ENCODE results near the gene NELL1.

NELL1 gene

DNA sequence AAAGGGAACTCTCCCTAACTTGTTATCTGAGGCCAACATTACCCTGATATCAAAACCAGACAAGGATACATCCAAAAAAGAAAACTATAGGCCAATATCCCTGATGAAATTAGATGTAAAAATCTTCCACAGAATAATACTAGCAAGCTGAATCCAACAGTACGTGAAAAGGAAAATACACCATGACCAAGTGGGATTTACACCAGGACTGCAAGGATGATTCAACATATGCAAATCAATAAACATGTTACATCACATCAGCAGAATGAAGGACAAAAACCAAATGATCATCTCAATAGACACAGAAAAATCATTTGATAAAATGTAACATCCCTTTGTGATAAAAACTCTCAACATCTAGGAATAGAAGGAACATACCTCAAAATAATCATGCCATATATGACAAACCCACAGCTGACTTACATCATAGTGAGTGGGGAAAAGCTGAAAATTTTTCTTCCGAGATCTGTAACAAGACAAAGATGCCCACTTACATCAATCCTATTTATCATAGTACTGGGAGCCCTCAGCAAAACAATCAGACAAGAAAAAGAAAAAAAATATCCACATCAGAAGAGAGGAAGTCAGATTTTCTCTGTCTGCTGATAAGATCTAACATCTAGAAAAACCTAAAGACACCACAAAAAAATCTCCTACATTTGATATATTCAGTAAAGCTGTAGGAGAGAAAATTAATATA is 820.2 kb downstream of the NELL1 start:
- no peak for TF ChIP-seq HDGF (IDR thresholded peaks at IDR 0.05; ENCODE audit: borderline replicate concordance)
- TF ChIP-seq CTBP1 (IDR thresholded peaks at IDR 0.05; ENCODE audit: borderline replicate concordance), result no peak
- no peak for TF ChIP-seq FOXM1 (IDR thresholded peaks at IDR 0.05; ENCODE audit: borderline replicate concordance)
- no peak for TF ChIP-seq ZNF384 (IDR thresholded peaks at IDR 0.05)
- TF ChIP-seq FOXA1 (IDR thresholded peaks at IDR 0.05), result no peak
- CTCF ChIA-PET, result no interaction called here
- DNase-seq (ENCODE audit: extremely low spot score), result no peak
- POLR2A ChIA-PET, result no interaction called here

DNA sequence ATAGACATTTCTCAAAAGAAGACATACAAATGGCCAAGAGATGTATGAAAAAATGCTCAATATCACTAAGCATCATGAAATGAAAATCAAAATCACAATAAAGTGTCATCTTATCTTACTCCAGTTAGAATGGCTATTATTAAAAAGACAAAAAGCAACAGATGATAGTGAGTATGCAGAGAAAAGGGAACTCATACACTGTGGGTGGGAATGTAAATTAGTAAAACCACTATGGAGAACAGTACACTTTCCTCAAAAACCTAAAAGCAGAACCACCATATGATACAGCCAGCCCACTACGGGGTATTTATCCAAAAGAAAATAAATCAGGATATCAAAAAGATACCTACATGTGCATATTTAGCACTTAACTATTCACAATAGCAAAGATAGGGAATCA is 823.5 kb downstream of the NELL1 start:
- no peak for DNase-seq (ENCODE audit: extremely low spot score)
- TF ChIP-seq FOXK2 (IDR thresholded peaks at IDR 0.05) (no peak), ELF4 (IDR thresholded peaks at IDR 0.05) (no peak)
- ChIA-PET POLR2A (no interaction called here), CTCF (no interaction called here)

DNA sequence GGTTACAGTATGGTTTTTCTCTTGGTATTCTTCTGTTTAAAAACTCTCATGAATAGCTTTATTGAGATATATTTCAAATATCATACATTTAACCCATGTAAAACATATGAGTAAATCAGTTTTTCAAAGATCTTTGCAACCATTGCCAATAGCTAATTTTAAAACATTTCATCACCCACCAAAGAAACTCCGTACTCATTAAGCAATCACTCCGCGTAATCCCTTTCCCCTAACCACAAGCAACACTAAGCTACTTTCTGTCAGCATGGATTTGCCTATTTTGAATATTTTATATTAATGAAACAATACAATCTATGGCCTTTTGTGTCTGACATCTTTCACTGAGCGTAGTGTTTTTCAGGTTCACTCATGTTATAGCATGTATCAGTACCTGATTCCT is 825.6 kb downstream of the NELL1 start:
- TF ChIP-seq LEF1 (IDR thresholded peaks at IDR 0.05; ENCODE audit: borderline replicate concordance) (no peak), ARNT (IDR thresholded peaks at IDR 0.05) (no peak), FOXK2 (IDR thresholded peaks at IDR 0.05) (no peak)

DNA sequence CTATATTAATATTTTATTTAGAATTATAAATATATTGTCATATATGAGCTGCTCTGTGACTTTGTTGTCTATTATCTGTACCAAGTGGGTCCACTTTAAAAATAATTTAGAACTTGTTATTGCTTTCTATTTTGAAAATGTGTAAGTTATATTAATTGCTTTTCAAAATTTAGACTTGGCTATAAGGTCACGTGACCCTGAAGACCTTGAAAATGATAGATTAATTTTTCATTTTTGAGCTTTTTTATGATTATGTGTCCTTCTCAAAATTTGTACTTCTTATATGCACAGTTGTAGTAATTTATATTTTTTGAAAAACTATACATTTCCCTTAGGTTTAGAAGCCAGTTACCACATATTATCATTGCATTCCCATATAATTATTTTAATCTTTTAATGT is 826.5 kb downstream of the NELL1 start:
- TF ChIP-seq FOXA1 (IDR thresholded peaks at IDR 0.05) (no peak), CTBP1 (IDR thresholded peaks at IDR 0.05; ENCODE audit: borderline replicate concordance) (no peak)
- TF ChIP-seq, protein P1, sequence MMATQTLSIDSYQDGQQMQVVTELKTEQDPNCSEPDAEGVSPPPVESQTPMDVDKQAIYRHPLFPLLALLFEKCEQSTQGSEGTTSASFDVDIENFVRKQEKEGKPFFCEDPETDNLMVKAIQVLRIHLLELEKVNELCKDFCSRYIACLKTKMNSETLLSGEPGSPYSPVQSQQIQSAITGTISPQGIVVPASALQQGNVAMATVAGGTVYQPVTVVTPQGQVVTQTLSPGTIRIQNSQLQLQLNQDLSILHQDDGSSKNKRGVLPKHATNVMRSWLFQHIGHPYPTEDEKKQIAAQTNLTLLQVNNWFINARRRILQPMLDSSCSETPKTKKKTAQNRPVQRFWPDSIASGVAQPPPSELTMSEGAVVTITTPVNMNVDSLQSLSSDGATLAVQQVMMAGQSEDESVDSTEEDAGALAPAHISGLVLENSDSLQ (IDR thresholded peaks at IDR 0.05), result no peak
- no peak for DNase-seq (ENCODE audit: extremely low spot score)
- ChIA-PET POLR2A (no interaction called here), CTCF (no interaction called here)

More for the DNA sequence above, 825.6 kb downstream of the NELL1 start:
- DNase-seq (ENCODE audit: extremely low spot score), result no peak
- POLR2A ChIA-PET, result no interaction called here
- CTCF ChIA-PET, result no interaction called here

DNA sequence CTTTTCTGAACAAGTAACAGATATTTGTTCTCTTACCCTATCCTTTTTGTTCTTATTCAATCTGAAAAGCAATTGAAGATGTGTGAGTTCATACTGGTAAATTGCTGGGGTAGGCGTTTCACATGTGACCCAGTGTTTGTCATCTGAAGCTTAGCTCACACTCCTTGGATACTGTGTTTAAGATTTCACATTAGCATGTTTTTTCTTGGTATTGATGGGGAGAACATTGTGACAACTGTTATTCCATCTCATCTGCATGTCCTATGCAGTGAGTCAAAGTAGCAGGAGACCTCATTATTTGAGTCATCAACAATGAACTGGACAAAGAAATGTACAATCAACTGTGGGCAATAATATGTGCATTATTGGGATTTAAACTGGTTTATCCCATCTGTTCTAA is 831.9 kb downstream of the NELL1 start:
- POLR2A ChIA-PET, result no interaction called here
- DNase-seq (ENCODE audit: extremely low spot score), result no peak
- CTCF ChIA-PET, result no interaction called here
- TF ChIP-seq LEF1 (IDR thresholded peaks at IDR 0.05; ENCODE audit: borderline replicate concordance) (no peak), L3MBTL2 (conservative IDR thresholded peaks at IDR 0.05) (no peak), FOXM1 (IDR thresholded peaks at IDR 0.05; ENCODE audit: borderline replicate concordance) (no peak), FOXK2 (IDR thresholded peaks at IDR 0.05) (no peak), SP1 (IDR thresholded peaks at IDR 0.05) (no peak), HDGF (IDR thresholded peaks at IDR 0.05; ENCODE audit: borderline replicate concordance) (no peak), ARNT (IDR thresholded peaks at IDR 0.05) (no peak), SUZ12 (IDR thresholded peaks at IDR 0.05) (no peak), CTBP1 (IDR thresholded peaks at IDR 0.05; ENCODE audit: borderline replicate concordance) (no peak), TARDBP (IDR thresholded peaks at IDR 0.05) (no peak), ELF4 (IDR thresholded peaks at IDR 0.05) (no peak), BHLHE40 (IDR thresholded peaks at IDR 0.05; ENCODE audit: borderline replicate concordance) (no peak)
- TF ChIP-seq, protein P1 (IDR thresholded peaks at IDR 0.05), result no peak

DNA sequence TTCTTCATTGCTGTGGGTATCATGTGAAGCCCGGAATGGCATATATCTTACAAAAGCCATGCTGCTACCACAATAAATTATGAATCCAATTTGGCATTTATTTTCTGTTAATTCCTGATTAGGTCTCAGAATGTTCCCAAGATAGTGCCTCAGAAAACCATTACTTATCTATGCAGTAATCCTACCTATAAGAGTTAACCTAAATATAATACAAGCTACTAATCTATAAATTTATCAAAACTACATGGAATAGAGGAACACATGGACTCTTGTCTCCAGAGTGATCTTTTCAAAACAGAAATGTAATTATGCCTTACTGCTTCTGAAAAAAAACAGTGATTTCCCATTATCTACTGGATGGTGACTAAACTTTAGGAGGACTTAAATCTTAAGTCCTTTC is 835.7 kb downstream of the NELL1 start:
- TF ChIP-seq ZNF384 (IDR thresholded peaks at IDR 0.05), result no peak
- TF ChIP-seq LEF1 (IDR thresholded peaks at IDR 0.05; ENCODE audit: borderline replicate concordance), result no peak
- no peak for TF ChIP-seq FOXM1 (IDR thresholded peaks at IDR 0.05; ENCODE audit: borderline replicate concordance)
- TF ChIP-seq L3MBTL2 (conservative IDR thresholded peaks at IDR 0.05), result no peak
- no peak for TF ChIP-seq NFRKB (IDR thresholded peaks at IDR 0.05)
- TF ChIP-seq TARDBP (IDR thresholded peaks at IDR 0.05), result no peak
- TF ChIP-seq BHLHE40 (IDR thresholded peaks at IDR 0.05; ENCODE audit: borderline replicate concordance), result no peak
- no peak for TF ChIP-seq SP1 (IDR thresholded peaks at IDR 0.05)
- POLR2A ChIA-PET, result no interaction called here
- no peak for DNase-seq (ENCODE audit: extremely low spot score)
- CTCF ChIA-PET, result no interaction called here

DNA sequence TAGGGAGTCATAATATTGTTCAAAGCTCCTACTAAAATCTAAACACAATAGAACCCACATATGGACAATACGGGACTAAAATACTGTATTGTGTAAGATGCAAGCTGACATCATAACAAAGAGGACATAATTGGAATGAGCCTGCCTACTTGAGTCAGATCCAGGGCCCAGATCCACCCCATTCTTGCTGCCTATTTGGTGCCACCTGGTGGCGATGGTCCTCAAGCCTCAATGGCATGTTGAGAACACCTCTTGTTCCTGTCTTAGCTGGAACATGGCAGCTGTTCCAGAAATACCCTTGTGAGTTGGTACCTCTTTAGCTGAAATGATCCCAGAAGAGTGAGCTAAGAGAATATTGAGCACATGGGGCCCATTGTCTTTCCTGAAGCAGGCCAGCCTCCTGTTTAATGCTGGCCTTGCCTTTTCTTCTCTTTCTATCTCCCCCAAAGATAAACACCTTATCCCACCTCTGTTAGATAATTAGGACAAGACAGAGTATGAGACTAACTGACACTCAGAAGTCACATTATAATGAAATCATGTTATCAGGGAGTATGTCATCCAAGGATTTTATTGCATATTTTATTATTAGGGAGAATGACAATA is 842.6 kb downstream of the NELL1 start:
- ChIA-PET CTCF (interaction anchor here (0.5 to 1.5 kb wide), 3 partner anchors 370 to 864 kb away, joined by 3 to 5 read pairs (median 3); no protein-coding TSS in a partner anchor), POLR2A (no interaction called here)
- peak; percentile 57 for DNase-seq (ENCODE audit: extremely low spot score)
- no peak for TF ChIP-seq FOXA1 (IDR thresholded peaks at IDR 0.05)
- no peak for TF ChIP-seq CTBP1 (IDR thresholded peaks at IDR 0.05; ENCODE audit: borderline replicate concordance)
- no peak for TF ChIP-seq FOXM1 (IDR thresholded peaks at IDR 0.05; ENCODE audit: borderline replicate concordance)
- TF ChIP-seq, protein P1 (IDR thresholded peaks at IDR 0.05), result no peak
- TF ChIP-seq ARNT (IDR thresholded peaks at IDR 0.05), result no peak
- no peak for TF ChIP-seq HDGF (IDR thresholded peaks at IDR 0.05; ENCODE audit: borderline replicate concordance)
- TF ChIP-seq SP1 (IDR thresholded peaks at IDR 0.05), result no peak
- TF ChIP-seq SUZ12 (IDR thresholded peaks at IDR 0.05), result no peak
- TF ChIP-seq BHLHE40 (IDR thresholded peaks at IDR 0.05; ENCODE audit: borderline replicate concordance), result no peak
- TF ChIP-seq ZNF384 (IDR thresholded peaks at IDR 0.05), result no peak
- TF ChIP-seq FOXK2 (IDR thresholded peaks at IDR 0.05), result no peak
- no peak for TF ChIP-seq TARDBP (IDR thresholded peaks at IDR 0.05)
- TF ChIP-seq NFRKB (IDR thresholded peaks at IDR 0.05), result no peak
- no peak for TF ChIP-seq LEF1 (IDR thresholded peaks at IDR 0.05; ENCODE audit: borderline replicate concordance)

All from HEK293T (cell line).